Measurements from ENCODE around the gene PIP5K1A. TPM values are rescaled to one million over a fixed set of nuclear protein-coding genes. Genes with fewer than 3 reads are reported as not detected.

The PIP5K1A gene
- total and polyA plus RNA-seq, 2 experiments from 2014 or later, result 21.6 to 91.3 TPM

DNA sequence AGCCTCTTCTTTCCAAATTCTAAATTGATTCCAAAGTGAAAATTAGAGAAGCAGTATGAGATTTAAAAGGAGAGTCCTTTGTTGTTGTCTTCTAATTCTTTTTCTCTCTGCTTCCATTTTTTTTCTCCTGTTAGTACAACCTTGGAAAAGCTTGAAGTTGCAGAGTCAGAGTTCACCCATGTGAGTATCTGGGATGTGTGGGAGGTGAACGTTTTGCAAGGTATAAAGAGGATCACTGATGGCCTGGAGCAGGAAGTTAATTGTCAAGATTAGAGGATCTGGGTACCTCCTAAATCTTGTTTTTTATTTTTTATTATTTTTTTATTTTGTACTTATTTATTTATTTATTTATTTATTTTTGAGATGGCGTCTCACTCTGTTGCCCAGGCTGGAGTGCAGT is 48.4 kb downstream of the PIP5K1A start:
- TF ChIP-seq CTCF (IDR thresholded peaks at IDR 0.05; ENCODE audit: low read depth, low read length), result no peak
- Histone ChIP-seq H3K36me3 (peaks cover 64% of the 10 kb centered on the region), H3K27ac (no peak overlapping the region), H3K4me3 (no peak overlapping the region), H3K4me1 (ENCODE audit: low read depth) (no peaks in the 10 kb centered on the region), H3K9me3 (ENCODE audit: low read depth) (no peaks in the 10 kb centered on the region), H3K27me3 (no peaks in the 10 kb centered on the region)
- no peak for DNase-seq (ENCODE audit: low read depth in 1 of 2, low spot score in 1 of 2)

- no peaks in the 10 kb centered on the region for H3K27me3 ChIP-seq
- peaks cover 26% of the 10 kb centered on the region for H3K36me3 ChIP-seq
- no peak overlapping the region for H3K27ac ChIP-seq
- TF ChIP-seq CTCF (IDR thresholded peaks at IDR 0.05; ENCODE audit: low read depth, low read length), result peak; percentile 89
- no peaks in the 10 kb centered on the region for H3K9me3 ChIP-seq (ENCODE audit: low read depth)
- DNase-seq (ENCODE audit: low read depth in 1 of 2, low spot score in 1 of 2), result peak; percentile 84 to 86
- no peak overlapping the region for H3K4me3 ChIP-seq
- H3K4me1 ChIP-seq (ENCODE audit: low read depth), result peaks cover 7% of the 10 kb centered on the region
Observed at GRCh38 chr1:151251656-151252470, 53.5 kb downstream of the PIP5K1A start.

- H3K36me3 ChIP-seq, result peaks cover 1% of the 10 kb centered on the region
- no peaks in the 10 kb centered on the region for H3K9me3 ChIP-seq (ENCODE audit: low read depth)
- peaks cover 7% of the 10 kb centered on the region for H3K4me1 ChIP-seq (ENCODE audit: low read depth)
- peak within 1 kb of the TSS; percentile 91 for H3K4me3 ChIP-seq
- peak within 1 kb of the TSS; percentile 88 for H3K27ac ChIP-seq
- H3K27me3 ChIP-seq, result no peaks in the 10 kb centered on the region
- TF ChIP-seq CTCF (IDR thresholded peaks at IDR 0.05; ENCODE audit: low read depth, low read length), result no peak
- peak; percentile 95 to 98 for DNase-seq (ENCODE audit: low read depth in 1 of 2, low spot score in 1 of 2)
Observed at GRCh38 chr1:151254217-151255213, 56.2 kb downstream of the PIP5K1A start, which contains the start of gene PSMD4. Gene PSMD4 (plus strand): TSS chr1:151254734. CDS start chr1:151254783, 49 bp downstream.

GRCh38 chr1:151255381-151255780 is 57.0 kb downstream of the PIP5K1A start:
- Histone ChIP-seq H3K27me3 (no peaks in the 10 kb centered on the region), H3K4me1 (ENCODE audit: low read depth) (peaks cover 7% of the 10 kb centered on the region), H3K4me3 (peak overlapping the region; percentile 91), H3K27ac (peak overlapping the region; percentile 88), H3K36me3 (no peaks in the 10 kb centered on the region), H3K9me3 (ENCODE audit: low read depth) (no peaks in the 10 kb centered on the region)
- peak in 1 of 2 donors; percentile 4 for DNase-seq (ENCODE audit: low read depth in 1 of 2, low spot score in 1 of 2)
- no peak for TF ChIP-seq CTCF (IDR thresholded peaks at IDR 0.05; ENCODE audit: low read depth, low read length)

DNA sequence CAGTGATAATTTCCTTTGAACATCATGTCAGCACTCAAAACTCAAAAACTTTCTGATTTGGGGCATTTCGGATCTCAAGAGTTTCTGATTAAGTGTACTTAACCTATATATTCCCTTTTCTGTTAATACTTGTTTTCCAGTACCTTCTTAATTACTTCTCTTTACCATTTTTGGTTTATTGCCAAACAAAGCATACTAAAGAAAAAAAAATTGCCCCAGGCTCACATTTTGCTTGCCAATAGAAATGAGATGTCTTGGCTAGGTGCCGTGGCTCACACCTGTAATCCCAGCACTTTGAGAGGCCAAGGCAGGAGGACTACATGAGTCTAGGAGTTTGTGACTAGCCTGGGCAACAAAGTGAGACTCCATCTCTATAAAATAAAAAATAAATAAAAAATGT is 61.0 kb downstream of the PIP5K1A start:
- no peak overlapping the region for H3K27ac ChIP-seq
- peaks cover 4% of the 10 kb centered on the region for H3K36me3 ChIP-seq
- H3K4me3 ChIP-seq, result no peak overlapping the region
- TF ChIP-seq CTCF (IDR thresholded peaks at IDR 0.05; ENCODE audit: low read depth, low read length), result no peak
- no peak for DNase-seq (ENCODE audit: low read depth in 1 of 2, low spot score in 1 of 2)
- peaks cover 7% of the 10 kb centered on the region for H3K4me1 ChIP-seq (ENCODE audit: low read depth)
- H3K9me3 ChIP-seq (ENCODE audit: low read depth), result no peaks in the 10 kb centered on the region
- H3K27me3 ChIP-seq, result no peaks in the 10 kb centered on the region
